NCI-H524 treated with DMSO at 0.1 percent for 48 hours (cell line): ENCODE data around the gene RUNX2.

ENCODE experiments used
- DNase-seq: peaks from one replicate; lab custom pipeline; 2025; lab: John Stamatoyannopoulos, UW

RUNX2 gene

DNA sequence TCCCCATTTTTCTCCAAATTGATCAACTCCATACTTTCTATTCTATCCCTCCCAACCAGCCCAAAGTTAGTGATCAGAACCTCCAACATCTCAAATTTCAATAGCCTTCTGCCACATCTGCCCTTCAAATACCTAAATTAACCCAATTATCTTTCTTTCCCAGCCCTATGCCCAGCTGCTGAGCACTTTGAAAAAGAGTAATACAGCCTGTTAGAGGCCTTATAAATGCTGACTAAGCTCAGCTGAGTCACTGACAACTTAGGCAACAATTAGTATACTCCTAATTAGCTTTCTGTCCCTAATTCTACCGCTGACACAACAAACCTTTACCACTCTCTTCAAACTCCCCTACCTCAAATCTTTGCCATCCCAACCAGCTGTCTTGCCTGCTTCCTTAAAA is 23.5 kb downstream of the RUNX2 start:
- DNase-seq: peak; percentile 59

DNA sequence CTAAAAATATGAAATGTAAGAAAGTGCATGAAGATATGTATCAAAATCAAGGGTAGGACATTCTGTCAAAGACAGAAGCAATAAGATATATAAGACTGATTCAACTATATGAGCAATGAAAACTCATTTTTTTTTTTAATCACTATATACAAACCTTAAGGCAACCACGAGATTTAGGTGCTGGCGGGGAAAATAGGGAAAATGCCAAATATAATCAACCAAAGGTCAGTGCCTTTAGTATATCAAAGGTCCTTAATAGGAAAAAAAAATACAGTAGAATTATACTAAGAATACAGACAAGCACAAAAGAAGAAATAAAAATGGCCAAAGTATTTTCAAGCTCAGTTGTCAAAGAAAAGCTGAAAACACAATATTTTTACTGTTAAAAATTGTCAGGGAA is 25.5 kb downstream of the RUNX2 start:
- DNase-seq: no peak

DNA sequence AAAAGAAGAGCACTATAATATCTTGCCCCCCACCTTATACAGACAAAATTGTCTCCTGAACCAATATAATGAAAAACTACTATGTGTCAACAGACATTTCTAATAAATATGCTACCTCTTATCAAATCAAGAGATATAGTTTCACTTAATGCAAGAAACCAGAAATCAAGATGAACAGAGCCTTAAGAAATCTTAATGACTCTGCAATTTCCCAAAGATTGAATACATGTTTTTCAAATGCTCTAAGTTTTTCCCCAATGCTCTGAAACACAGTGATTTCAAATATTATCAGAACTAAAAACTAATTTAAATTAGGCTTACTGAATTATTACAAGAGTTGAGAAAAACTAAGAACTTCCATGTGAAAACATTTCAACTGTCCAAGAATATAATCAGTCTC is 36.3 kb downstream of the RUNX2 start:
- no peak for DNase-seq

DNA sequence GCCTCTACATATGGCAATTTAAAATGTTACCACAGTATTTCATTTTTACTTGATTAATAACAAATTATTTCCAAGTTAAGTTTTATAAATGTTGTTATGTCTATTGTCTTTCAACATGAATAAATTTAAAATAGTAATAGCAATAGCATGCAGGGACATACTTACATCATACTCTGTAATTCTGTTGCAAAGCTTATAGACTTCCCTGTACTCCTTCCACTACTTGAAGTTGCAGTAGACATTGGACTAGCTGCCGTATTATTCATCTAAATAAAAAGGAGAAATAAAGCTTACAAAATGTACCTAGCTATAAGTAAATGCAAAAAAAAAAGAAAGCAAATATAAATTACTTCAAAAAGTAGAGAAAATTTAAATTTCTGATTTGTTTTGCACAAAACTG is 36.9 kb downstream of the RUNX2 start:
- DNase-seq: no peak

DNA sequence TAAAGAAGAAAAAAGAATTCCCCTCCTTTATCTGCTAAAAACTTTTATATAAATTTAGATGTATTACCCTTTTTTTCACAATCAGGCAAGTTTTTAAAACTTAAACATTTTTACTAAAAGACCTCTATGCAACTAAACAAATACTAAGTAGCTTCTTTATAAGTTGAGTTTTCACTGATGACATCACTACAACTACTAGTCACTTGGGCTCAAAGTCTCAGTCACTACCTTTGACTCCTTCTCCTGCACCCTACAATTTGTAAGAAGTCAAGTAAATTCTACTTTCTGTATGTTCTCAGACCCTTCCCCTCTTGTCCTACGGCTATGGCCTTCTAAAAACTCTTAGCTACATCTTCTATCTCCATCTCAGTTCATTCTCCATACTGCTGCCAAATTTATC is 38.4 kb downstream of the RUNX2 start:
- no peak for DNase-seq

DNA sequence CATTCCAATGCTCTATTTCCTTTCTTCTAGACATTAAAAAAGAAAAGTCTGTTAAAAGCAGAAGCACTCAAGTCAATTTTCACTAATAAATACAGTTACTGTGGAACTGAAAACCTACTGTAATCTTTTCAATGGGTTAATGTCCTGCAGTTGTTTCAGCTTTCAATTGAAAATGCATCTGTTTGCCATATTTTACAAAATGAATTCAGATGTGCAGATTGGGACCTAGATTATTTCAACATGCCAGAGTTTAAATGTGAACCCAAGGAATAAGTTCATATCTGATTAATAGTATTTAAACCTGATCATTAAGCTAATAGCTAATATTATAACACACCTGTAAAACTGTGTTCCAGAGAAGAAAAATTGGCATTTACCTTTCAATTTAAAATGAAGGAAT is 39.9 kb downstream of the RUNX2 start:
- no peak for DNase-seq

DNA sequence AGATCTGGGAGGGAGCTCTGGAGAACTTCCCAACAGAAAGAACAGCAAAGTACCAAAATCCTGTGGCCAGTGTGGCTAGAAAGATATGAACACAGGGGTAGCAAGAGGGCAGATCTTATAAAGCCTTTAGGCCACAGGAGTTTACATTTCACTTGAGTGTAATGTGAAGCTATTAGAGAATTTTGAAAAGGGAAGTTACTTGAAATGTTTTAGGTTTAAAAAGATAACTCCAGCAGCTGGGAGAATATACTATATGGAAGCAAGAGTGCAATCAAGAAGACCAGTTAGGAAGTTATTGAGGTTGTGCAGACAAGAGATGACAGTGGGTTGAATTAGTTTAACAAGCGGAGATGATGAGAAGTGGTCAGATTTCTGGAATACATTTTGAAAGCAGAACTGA is 41.7 kb downstream of the RUNX2 start:
- DNase-seq: no peak

DNA sequence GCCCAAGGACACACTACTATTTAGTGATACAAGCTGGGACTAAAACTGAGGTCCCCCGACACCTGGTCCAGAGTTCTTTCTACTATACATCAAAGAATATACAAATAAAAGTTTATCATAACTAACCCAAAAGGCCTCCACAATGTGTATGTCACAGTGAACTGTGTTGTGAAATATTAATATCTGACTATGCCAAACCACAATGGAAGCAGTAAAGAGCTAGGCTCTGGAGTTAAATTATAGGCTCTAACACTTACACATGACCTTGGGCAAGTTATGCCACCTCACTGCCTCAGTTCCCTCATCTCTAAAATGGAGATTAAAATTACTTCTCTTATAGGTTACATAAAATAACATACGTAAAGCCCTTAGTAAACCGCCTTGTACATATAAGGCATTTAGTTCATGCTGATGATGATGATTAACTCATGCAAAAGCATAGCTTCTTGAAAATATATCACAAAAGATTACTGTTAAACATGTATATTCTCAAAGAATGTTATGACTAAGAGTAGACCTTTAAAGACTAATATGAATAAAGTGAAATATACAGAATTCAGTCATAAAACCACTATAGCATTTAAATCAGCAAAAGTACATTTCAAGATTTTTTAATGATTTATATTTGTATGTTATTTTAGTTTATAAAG is 43.9 kb downstream of the RUNX2 start:
- DNase-seq: no peak

DNA sequence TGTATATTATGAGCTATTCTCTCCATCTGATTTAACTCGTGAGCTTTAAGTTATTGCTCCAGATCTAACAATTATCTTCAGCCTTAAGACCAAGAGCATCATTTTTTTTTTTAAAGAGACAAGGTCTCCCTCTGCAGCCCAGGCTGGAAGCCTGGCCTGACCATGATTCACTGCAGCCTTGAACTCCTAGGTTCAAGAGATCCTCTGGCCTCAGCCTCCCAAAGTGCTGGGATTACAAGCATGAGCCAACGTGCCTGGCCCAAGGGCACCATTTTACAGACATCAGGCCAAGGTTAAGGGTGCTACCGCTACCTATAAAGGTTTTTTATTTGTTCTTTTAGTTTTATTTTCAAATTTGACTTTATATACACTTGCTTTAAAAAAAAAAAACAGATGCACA is 47.3 kb downstream of the RUNX2 start:
- DNase-seq: no peak

DNA sequence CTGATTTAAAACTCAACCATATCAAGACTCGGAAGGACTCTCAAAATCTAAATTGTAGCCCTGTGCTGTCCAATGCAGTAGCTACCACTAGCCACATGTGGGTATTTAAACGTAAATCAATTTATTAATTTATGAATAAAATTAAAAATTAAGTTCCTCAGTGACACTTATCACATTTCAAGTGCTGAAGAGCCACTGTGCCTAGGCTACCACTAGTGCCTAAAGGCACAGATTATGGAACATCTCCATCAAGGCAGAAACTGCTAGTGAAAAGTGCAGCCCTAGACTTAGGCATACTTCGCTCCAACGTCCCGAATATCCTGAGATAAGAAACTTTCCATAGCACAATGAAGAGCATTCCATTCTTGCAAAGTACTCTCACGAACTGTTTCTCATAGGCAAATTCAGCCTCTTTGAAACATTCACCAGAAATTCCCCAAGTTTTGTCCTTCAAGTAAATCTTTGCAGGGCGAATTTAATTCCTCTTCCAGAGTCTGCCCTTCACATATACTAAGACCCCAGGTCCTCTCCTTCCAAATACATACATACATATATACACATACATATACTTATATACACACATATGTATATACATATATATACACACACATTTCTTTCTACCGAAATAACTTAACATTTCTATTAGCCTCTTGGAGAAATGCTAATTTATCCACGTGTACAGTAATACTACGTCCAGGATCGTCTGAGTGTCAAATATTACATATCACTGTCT is 48.3 kb downstream of the RUNX2 start:
- DNase-seq: no peak

DNA sequence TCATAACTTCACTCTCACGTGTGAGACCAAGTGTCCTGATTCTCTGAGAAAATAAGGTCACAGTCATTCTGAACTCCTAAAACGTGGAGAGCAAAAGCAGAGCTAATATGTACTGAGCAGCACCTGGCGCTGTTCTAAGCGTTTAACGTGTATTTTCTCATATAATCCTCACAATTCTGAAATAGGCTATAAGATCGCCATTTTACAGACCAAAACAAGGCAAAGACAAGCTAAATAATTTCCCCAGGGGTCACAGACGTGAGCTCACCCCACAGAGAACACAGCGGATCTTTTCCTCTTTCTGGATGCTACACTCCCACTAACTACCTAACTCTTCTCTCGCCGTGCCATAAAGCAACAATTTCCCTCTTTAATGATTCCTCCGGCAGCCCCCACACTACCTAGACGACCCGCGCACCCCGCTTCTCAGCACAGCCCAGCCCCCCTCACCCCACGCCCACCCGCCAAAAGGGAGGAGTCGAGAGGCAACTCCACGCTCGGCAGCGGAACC is 49.0 kb downstream of the RUNX2 start:
- no peak for DNase-seq

DNA sequence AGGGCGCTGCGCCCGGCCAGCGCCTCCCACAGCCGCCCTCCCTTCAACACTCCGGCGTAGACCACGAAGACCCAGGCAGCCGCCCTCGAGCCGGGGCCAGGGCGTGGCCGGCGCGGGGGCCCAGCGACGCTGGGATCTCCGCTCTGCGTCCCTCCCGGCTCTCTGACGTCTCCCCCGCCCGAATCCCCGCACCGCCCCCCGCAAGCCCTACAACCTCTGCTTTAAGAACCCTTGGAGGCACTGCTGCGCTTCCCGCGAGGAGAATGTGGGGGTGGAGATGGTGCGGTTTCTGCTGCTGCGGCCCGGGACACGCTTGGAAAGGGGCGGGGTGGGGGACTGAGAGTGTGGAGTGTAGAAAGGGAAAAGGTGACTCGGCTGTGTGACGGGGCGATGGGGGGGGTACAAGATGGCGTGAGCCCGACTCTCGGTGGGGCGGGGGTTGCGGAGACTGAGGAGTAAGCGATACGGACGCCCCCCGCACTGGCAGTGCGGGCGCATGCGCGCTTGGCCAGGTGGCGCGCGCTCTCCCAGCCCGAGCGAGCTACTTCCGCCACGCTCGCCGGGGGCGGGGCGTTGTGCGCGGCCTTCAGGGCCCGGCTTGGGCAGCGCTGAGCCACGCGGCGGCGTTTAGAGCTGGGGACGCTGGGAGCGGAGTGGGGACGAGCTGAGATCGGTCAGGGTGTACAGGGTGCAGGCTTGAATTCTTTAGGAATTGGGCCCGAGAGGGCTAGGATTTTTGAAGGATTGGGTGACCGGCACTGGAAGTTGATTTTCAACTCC is 49.6 kb downstream of the RUNX2 start, which contains the start of gene SUPT3H:
SUPT3H (minus strand) TSS at position 381 of the 780 bp plus-strand sequence.
- DNase-seq: peak; percentile 76

DNA sequence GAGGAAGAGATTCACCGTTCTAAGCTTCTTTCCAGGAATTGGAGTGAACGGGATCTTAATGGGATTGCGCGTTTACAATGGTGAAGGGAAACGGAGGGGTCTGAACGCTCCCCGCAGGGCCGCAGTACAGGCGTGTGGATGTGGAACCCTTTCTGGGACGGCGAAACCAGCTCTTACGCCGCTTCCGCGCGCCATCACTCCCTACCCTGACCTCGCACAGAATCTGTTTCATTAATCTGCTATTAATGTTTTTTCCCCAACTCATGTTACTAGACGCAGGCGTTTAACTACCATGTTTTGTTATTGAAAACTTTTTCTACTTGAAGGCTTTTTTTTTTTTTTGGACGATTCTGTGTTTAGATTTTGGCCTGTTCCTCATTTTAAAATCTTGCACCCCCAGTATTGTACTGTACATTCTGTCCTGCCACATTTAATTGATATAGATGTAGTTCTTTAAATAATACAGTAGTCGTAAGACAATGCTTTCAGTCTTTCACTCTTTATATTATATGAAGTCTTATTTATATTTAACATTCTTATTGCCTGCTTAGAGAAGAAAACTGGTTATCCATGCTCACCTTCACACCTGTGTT is 50.3 kb downstream of the RUNX2 start:
- peak; percentile 40 for DNase-seq

DNA sequence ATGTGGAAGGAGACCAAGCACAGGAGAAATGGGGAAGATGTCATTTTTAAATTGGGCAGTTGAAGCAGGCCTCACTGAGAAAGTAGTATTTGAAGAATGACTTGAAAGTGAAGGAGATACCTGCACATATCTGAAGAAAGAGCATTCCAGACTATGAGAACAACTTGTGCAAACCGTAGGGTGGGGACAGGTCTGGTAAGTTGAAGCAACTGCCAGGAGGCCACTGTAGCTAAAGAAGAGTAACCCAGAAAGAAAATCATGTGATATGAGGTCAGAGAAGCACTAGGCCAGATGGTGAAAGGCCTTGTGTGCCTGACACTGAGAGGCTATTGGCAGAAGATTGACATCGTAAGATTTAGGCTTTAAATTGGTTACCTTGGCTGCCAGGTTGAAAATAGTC is 54.3 kb downstream of the RUNX2 start:
- DNase-seq: no peak

DNA sequence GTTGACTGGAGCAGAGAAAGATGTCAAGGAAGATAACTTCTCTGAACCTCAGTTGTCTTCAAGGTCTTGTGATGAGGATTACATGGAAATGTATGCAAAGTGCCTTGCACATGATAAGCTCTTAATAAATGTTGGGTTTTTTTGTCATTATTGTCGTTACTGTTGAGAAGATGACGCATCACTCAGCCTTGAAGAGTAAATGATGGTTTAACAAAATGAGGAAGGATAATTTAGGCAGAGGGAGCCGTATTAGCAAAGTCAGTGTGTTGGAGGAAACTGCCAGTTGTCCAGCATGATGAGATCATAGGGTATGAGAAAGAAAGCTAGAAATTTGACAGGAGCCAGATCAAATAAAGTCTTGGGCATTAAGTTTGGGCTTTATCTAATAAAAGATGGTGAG is 58.4 kb downstream of the RUNX2 start:
- DNase-seq: no peak

DNA sequence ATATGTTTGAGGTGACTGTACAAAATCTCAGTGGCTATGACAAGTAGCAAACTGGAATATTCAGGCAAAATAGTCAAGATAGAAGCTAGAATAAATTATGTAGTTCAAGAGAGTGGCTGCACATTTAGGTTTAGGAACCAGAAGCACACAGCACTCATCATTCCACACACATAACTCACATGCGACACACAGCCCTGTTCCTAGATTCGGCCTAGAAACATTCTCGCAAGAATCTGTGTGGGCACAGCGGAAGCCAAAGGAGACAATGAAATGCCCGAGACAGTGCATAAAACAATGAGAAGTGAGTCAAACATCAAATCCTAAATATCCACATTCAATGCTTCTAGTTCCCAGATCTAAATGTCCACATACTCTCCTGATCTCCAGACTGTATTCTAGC is 59.1 kb downstream of the RUNX2 start:
- no peak for DNase-seq

DNA sequence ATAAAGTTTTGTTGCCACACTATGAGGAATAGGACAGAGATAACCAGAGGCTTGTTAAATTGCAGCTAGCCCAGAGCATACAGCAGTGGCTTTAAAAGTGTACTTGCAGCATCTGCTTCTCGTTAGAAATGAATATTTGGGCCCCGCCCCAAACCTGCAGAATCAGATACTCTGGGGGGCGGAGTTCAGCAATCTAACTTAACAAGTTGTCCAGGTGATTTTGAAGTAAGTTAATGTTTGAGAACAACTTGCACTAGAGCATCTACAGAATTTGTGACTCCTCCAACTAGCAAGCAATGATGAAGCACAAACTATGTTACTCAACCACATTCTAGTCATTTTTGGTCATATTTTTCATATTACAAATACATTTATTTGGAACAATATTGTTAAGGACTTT is 60.2 kb downstream of the RUNX2 start:
- no peak for DNase-seq

DNA sequence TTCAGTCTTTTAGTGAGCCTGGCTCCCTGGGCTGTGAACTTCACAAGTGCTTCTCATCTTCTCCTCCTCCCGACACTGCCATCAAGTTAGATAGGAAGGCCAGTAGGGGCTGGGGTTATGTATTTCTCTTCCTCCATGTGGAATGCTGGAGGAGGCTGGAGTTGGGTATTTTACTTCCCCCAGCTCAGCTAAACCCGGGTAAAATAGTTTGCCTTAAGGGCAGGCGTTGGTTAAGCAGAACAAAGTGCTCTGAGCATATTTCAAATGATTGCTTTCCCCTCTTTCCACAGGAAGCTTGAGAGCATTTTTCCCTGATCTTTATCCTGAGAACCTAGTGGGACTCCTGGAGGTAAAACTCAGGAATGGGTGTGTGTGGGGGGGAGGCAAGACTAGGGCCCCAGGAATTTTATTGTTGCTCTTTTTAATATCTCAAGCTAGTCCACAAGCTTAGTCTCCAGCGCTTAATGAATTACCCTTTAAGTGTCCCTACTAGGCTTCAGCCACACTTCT is 66.5 kb downstream of the RUNX2 start:
- no peak for DNase-seq

DNA sequence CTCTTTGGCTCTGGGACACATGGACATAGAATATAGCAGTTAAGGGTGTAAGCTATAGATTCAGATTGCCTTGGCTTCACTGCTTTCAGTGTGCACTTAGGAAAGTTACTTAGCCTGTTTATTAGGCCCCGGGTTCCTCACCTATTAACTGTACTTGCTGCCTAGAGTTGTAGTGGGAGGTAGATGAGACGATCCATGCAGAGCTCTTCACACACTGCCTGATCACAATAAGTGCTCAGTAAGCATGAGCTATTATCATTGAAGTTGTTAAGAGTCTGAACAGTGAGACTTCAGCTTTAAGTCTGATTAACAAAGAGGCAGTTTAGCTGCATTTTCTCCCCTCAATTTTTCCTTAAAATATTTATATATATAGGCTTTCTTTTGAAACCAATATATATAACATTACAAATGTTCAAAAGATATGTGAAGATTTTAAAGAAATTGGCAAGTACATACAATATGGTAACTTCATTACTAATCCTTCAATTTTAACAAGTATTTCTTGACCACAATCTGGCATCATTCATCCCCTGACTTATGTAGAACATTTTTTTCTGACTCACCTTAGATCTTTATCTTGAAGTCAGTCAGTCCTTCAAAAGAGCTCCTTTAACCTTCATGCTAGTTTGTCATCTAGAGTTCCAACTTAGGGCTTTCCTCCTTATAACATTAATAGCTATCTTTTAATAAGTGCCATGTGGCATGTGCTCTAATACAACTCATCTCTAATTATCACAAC is 70.1 kb downstream of the RUNX2 start:
- no peak for DNase-seq

DNA sequence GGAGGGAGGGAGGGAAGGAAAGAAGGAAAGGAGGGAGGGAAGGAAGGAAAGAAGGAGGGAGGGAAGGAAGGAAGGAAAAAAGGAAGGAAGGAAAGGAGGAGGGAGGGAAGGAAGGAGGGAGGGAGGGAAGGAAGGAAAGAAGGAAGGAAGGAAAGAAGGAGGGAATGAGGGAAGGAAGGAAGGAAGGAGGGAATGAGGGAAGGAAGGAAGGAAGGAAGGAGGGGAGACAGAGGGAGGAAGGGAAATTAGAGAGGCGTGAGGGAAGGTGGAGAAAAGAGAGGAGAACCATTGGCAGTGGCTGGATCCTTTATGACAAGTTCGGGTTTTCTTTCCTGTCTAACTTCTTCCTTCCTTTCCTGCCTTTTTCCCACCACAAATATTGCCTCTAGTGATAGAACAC is 71.9 kb downstream of the RUNX2 start:
- DNase-seq: no peak

DNA sequence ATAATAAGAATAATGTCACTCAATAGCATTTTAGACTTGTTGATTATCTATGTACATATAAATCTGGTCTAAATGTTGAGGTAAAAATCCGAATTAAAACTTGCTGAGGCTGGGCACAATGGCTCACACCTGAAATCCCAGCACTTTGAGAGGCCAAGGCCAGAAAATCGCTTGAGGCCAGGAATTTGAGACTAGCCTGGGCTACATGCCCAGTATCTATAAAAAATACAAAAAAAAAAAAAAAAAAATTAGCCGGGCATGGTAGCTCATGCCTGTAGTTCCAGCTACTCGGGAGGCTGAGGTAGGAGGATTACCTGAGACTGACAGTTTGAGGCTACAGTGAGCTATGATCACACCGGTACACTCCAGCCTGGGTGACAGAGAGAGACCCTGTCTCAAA is 83.8 kb downstream of the RUNX2 start:
- no peak for DNase-seq

DNA sequence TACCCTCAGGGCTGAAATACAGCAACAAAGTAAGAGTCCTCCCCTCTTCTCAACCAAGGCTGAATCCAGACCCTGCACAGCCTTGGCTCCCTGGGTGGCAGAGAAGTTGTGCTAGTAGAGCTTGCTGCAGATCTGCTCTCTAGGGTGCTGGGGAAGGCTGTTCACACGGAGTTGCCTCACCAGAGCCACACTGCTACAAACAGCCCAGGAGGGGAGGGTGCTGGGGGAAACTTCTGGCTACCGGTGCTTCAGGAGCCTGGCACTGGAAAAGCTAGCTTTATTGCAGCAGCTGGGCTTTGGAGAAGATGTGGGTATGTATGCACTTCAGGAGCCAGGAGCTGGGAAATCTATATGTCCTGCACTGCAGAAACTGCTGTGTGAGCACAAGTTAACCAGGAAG is 87.2 kb downstream of the RUNX2 start:
- DNase-seq: no peak
